Thoracic aorta (tissue), 2 donors: Measurements from ENCODE around the gene TUBA4B. TPM values are rescaled to one million over a fixed set of nuclear protein-coding genes. Genes with fewer than 3 reads are reported as not detected.

ENCODE experiments used
- ATAC-seq: fragments of 150-250 bp; one replicate; pipeline ENCODE4 v1.8.0; 2017; ENCODE audit warnings: low read depth; ENCODE audit not compliant: insufficient number of reproducible peaks, low FRiP score
- DNase-seq: peaks from one replicate; pipeline ENCODE4 v3.0.0-alpha.2; 2020; ENCODE audit warnings: low spot score
- H3K27ac ChIP-seq, 2 donors: fragments of 200-600 bp; sonication (generic); 1 replicate in 1 of 2; 2 replicates in 1 of 2; pipeline ENCODE4 v1.5.1; 2016; ENCODE audit warnings: mild to moderate bottlenecking in 2 of 2, moderate library complexity in 2 of 2
- H3K27me3 ChIP-seq: fragments of 200-600 bp; sonication (generic); replicated peaks from 2 replicates; pipeline ENCODE4 v1.6.0; 2016; ENCODE audit warnings: mild to moderate bottlenecking; ENCODE audit not compliant: insufficient read depth
- H3K36me3 ChIP-seq: fragments of 200-600 bp; sonication (generic); one replicate; pipeline ENCODE4 v1.5.1; 2016
- H3K4me1 ChIP-seq, 2 donors: fragments of 200-600 bp; sonication (generic); 1 replicate in 1 of 2; 2 replicates in 1 of 2; pipeline versions ENCODE4 v1.5.1 to v1.6.0; 2016; ENCODE audit warnings: low read depth in 2 of 2, mild to moderate bottlenecking in 1 of 2; ENCODE audit not compliant: control insufficient read depth in 1 of 2
- H3K4me3 ChIP-seq: fragments of 200-600 bp; sonication (generic); 2 replicates; pipeline ENCODE4 v1.5.1; 2016; ENCODE audit warnings: mild to moderate bottlenecking
- H3K9me3 ChIP-seq: fragments of 200-600 bp; sonication (generic); 2 replicates; pipeline ENCODE4 v1.5.1; 2016
- CTCF ChIP-seq: fragments of 200-600 bp; sonication (generic); IDR thresholded peaks from one replicate; pipeline ENCODE4 v1.5.1; 2019; ENCODE audit warnings: antibody characterized with exemption
- total RNA-seq, 2 donors: library from RNA; depleted of rRNA; stranded (reverse); fragments of >200 nt; gene quantifications; one replicate each; pipeline versions ENCODE4 v1.1.0 to v1.2.3, GENCODE V29; 2016

TUBA4B gene
- total RNA-seq, 2 donors from 2014 or later, result not detected

DNA sequence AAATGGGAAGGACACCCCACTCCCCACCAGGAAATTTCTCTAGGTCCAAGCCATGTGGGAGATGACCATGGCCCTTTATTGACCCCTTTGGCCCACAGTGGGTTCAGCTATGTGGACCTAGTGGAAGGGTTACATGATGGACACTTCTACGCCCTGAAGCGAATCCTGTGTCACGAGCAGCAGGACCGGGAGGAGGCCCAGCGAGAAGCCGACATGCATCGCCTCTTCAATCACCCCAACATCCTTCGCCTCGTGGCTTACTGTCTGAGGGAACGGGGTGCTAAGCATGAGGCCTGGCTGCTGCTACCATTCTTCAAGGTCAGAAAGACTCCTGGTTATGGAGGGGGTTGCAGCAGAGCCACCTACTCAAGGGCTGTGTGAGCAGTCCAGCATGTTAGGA is 6.5 kb upstream of the TUBA4B start:
- no peak overlapping the region for H3K4me3 ChIP-seq
- peaks cover 42 to 66% of the 10 kb centered on the region in 2 donors for H3K4me1 ChIP-seq
- no peaks in the 10 kb centered on the region for H3K9me3 ChIP-seq
- DNase-seq (no peak), ATAC-seq (no peak)
- H3K27me3 ChIP-seq, result no peaks in the 10 kb centered on the region
- TF ChIP-seq CTCF, result no peak
- peak overlapping the region; percentile 91 to 92 for H3K27ac ChIP-seq
- H3K36me3 ChIP-seq, result peaks cover 7% of the 10 kb centered on the region

DNA sequence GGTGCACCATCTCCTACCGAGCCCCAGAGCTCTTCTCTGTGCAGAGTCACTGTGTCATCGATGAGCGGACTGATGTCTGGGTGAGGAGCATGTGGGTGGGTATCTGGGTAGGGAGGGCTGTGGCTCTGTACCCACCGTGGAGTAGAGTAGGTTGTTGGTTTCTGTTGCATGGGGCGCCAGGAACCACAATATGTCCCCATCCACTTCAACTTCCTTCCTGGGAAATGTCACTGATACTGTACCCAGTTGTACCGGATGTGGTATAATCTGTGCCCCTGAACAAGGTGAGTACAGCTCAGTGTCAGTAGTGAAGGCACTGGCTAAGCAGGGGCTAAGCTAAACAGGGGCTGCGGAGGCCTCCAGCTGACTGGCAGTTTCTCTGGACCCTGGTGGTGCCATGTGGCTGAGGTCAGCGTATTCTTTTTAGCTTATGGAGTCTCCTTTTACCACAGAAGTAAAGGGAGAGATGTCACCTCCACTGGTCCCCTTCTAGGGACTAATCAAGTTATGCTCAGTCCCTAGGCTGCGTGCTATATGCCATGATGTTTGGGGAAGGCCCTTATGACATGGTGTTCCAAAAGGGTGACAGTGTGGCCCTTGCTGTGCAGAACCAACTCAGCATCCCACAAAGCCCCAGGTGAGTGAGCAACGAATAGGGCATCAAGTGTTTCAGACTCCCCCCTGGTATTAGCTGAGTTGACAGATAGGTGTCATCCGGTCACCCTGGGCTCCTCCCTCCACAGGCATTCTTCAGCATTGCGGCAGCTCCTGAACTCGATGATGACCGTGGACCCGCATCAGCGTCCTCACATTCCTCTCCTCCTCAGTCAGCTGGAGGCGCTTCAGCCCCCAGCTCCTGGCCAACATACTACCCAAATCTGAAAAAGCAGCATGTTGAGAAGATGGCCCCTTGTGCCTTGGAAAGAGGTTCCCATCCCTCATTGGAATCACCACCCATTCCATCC is 5.1 kb upstream of the TUBA4B start:
- Histone ChIP-seq H3K27ac (peak overlapping the region; percentile 88 to 95), H3K4me3 (no peak overlapping the region), H3K27me3 (no peaks in the 10 kb centered on the region), H3K9me3 (no peaks in the 10 kb centered on the region), H3K4me1 (peaks cover 48 to 80% of the 10 kb centered on the region in 2 donors), H3K36me3 (peaks cover 7% of the 10 kb centered on the region)
- ATAC-seq, result no peak
- no peak for DNase-seq
- no peak for TF ChIP-seq CTCF

- no peak for DNase-seq
- H3K36me3 ChIP-seq, result peaks cover 7% of the 10 kb centered on the region
- H3K4me1 ChIP-seq, result peaks cover 48 to 82% of the 10 kb centered on the region in 2 donors
- TF ChIP-seq CTCF, result no peak
- peak overlapping the region; percentile 59 for H3K4me3 ChIP-seq
- no peaks in the 10 kb centered on the region for H3K9me3 ChIP-seq
- peak overlapping the region; percentile 88 to 95 for H3K27ac ChIP-seq
- ATAC-seq, result no peak
- H3K27me3 ChIP-seq, result no peaks in the 10 kb centered on the region
Measured at GRCh38 chr2:219248845-219249202, 4.2 kb upstream of the TUBA4B start.

- Histone ChIP-seq H3K27ac (peak overlapping the region; percentile 88 to 95), H3K4me3 (peak overlapping the region; percentile 59), H3K4me1 (peaks cover 48 to 82% of the 10 kb centered on the region in 2 donors), H3K36me3 (peaks cover 7% of the 10 kb centered on the region), H3K27me3 (no peaks in the 10 kb centered on the region), H3K9me3 (no peaks in the 10 kb centered on the region)
- ATAC-seq (peak; percentile 51), DNase-seq (peak; percentile 81)
- TF ChIP-seq CTCF, result no peak
Measured at GRCh38 chr2:219249203-219249980, 3.7 kb upstream of the TUBA4B start.
